ENCODE data around the gene RNPS1.
A peak's percentile ranks its signal among the peaks of the same experiment; 100 is the strongest.

RNPS1 gene

GRCh38 chr16:2267913-2268666 lies at the start of gene RNPS1:
Gene RNPS1, minus strand, starts transcription at chr16:2268126. Its CDS starts 3,483 bp downstream, at chr16:2264643.
- peak; percentile 93 to 95 for DNase-seq

DNA sequence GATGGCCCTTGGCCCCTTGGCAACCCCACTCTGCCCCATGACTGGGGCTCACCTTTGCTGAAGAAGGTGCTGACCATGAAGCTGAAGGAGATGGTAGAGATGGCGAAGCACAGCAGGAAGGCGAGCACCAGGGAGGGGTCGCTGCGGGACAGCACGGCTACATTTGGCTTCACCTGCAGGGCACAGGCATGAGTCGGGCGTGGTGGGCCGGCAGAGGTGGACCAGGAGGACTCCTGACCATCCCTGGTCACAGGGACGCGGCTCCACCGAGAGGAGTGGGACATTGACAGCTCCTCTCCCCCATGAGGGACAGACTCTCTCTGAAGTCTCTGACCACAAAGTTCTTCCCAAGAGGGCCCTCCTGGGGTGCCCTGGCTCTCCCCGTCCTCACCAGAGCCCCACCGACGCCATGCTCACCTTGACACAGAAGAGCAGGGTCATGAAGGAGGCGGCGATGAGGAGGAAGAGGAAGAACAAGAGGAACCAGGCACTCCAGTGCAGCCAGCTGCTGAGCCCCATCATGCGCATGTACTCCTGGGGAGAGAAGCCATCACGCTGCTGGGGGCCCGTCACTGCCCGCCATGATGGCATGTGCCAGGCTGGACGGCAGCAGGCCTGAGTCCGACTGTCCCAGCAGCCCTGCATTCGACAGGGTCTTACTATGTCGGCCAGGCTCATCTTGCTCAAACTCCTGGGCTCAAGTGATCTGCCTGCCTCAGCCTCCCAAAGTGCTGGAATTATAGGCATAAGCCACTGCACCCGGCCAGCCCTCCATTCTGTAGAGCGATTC lies 49.5 kb upstream of the RNPS1 start:
- no peak for DNase-seq

DNA sequence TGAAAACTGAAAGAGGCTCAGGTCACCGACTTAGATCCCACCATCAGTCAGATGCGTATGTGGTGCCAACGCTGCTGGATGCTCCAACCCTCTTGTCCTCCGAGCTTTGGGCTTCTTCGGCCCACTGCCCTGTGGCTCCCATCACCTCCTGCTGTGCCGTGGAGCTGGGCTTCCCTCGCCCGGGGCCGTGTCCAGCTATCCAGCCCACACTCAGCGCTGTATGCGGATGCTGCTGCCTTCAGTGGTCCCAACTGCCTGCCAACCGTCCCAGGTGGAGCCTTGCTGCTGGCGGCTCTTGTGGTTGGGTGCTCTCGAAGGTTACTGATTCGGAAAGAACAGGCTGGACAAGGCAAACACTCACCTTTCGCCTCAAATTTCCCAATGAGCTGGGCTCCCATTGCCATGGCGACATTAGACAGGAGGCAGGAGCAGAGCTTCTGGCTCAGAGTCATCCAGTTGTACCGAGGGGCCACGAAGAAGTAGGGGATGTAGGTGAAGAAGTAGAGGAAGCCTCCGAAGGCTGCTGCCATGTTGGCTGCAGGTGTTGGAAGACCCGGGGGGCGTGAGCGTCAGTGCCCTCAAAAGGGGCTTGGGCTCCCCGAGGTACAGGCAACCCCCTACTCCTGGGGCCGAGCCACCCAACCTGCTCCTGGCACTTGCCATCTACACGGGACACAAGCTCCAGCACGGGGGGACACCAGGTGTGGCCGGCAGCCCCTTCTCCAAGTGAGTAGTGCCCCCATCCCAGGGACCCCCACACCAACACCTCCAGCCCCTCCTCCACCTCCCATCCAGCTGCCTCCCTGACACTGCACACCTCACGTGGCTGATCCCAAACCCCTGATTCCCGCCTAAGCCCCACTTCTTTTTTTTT lies 40.4 kb upstream of the RNPS1 start:
- DNase-seq, result no peak

GRCh38 chr16:2299915-2300192 lies 31.9 kb upstream of the RNPS1 start:
- DNase-seq, result no peak

GRCh38 chr16:2299121-2299914 lies 31.4 kb upstream of the RNPS1 start:
- DNase-seq, result no peak

DNA sequence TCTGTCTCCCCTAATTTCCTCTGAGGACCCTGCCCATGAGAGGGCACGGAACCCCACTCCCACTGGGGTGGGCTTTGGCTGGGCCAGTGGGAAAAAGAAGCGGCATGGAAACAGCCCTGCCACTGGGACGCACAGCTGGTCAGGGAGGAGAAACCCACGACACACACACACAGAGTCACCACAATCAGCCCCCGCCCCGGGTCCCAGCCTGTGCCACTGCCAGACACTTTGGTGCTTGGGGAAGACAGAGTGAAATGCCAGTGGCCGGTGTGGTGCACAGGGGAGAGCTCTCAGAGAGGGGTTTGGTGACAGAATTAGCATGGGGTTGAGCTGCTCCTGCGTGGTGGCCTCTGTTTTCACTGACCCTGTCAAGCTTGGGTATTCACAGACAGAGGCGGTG lies 30.7 kb upstream of the RNPS1 start:
- DNase-seq, result no peak

DNA sequence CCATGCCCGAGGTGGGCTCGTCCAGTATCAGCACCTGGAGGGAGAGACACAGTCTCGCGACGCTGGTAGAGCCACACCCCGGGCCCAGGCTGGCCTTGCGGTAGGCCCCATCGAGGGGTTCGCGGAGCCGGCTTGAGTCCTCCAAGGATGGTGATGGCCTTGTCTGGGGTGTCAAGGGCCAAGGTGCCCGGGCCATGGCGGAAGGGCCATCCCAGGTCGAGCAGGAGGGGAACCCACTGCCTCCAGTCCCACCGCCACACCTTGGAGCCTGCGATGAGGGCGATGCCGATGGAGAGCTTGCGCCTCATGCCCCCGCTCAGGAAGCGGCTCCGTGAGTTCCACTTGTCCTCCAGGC lies 29.6 kb upstream of the RNPS1 start:
- DNase-seq, result no peak

DNA sequence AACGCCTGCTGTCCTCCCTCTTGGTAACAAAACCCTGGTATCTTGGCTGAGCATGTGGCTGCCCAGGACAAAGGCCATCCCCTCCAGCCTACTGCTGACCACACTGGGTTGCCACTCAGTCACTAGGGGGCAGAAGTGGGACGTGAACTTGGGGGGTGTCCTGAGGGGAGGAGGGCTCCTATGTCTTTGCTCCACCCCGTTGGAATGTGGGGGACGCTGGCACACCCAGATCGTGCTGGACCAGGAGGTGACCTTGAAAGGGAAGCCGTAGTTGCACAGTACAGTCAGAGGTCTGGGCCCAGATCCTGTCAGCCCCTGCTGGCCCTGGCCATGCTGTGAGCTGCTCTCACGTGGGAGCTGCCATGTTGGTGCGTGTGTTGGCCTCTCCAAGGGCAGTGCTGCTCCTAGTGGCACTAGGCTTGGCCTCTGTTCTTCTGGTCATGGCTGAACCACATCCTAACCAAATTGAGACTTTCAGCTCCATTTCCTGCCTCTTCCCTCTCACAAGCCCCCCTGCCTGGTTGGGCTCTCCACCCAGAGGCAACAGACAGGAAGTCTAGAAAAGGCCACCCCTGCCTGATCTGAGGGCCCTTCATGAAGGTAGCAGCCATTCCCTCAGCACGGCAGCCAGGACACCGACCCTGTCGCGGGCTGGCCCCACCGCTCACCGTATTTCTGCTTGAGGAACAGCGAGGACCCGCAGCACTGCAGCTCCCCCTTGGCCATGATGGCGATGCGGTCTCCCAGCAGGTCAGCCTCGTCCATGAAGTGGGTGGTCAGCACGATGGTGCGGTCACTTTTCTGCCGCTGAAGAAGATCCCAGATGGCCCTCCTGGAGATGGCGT lies 29.0 kb upstream of the RNPS1 start:
- peak; percentile 16 to 26 for DNase-seq

DNA sequence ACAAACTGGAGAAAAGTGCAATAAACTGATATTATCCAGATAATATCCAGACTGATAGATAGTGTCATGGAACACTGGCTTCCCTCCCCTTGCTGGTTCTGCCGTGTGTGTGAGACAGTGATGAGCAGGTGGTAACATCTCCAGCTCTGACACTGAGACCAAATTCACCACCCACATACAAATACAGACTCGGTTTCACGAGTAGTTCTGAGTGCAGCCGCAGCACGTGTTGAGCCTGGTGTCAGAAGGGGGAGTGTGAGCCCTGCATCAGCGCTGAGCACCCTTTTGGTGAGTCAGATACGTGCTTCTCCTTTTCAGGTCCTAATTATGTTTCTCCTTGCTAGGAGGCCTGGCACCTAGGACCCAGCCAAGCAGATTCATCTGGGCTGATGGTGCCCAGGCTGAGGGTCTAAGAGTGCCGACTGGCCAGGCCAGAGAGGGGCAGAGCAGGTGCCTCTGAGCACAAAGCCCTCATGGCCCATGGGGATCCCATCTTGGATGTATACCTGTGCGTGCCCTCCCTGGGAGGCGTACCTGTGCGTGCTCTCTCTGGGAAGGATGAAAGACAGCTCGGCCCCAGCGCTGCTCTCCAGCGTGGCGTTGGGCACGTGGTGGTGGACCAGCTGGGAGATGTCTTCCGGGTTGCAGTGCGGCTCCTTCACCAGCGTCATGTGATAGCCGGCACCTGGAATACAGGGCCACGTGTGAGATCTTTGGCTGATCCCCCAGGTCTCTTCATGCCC lies 27.3 kb upstream of the RNPS1 start:
- DNase-seq, result no peak

GRCh38 chr16:2292221-2292620 lies 24.3 kb upstream of the RNPS1 start:
- no peak for DNase-seq

DNA sequence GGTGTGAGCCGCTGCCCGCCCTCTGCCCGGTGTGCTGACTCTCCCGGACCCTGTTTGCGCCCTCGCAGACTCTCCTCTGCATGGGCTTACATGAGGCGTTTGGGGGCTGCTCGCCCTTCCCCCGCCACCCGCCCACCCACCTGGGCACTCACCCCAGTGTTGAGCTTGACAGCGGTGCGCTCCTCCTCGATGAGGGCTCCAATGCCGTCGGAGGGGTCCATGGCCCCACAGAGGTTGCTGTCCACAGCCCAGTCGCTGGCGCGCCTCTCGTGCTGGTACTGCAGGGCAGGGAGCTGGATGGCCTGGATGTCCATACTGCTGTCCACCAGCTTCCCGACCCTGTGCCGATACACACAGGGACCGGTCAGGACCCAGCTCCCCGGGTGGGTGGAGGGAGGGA lies 21.4 kb upstream of the RNPS1 start:
- DNase-seq, result no peak

- peak; percentile 48 to 89 for DNase-seq
These were observed 20.8 kb upstream of the RNPS1 start for GRCh38 chr16:2288726-2289125.

DNA sequence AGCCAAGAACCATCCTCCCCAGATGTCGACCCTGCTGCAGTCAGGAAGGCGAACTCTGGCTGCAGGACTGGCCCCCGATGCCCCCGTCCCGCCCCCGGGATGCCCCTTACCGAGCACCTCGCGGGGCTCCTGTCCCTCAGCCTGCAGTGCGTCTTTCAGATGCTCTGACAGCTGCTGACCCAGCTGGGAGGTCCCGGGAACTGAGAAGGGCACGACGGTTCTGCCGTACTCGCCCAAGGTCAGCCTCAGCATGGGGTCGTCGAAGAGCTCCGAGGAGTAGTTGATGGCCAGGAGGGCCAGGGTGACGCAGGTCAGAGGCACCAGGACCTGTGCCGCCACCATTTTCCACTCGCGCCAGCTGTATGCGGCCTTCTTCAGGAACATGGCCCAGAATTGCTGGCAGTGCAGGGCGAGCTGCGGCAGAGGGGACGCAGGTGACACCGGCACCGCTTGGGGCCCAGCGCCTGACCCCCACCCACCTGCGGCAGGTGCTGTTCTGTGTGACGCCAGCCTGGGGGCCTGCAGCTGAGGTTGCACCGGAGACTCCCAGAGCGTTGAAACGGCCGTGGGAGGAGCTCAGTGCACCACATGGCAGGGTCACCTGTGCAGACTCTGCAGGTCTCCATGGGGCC lies 20.1 kb upstream of the RNPS1 start:
- DNase-seq, result no peak

GRCh38 chr16:2286550-2286949 lies 18.6 kb upstream of the RNPS1 start:
- DNase-seq, result no peak

GRCh38 chr16:2285731-2286191 lies 17.8 kb upstream of the RNPS1 start:
- no peak for DNase-seq

DNA sequence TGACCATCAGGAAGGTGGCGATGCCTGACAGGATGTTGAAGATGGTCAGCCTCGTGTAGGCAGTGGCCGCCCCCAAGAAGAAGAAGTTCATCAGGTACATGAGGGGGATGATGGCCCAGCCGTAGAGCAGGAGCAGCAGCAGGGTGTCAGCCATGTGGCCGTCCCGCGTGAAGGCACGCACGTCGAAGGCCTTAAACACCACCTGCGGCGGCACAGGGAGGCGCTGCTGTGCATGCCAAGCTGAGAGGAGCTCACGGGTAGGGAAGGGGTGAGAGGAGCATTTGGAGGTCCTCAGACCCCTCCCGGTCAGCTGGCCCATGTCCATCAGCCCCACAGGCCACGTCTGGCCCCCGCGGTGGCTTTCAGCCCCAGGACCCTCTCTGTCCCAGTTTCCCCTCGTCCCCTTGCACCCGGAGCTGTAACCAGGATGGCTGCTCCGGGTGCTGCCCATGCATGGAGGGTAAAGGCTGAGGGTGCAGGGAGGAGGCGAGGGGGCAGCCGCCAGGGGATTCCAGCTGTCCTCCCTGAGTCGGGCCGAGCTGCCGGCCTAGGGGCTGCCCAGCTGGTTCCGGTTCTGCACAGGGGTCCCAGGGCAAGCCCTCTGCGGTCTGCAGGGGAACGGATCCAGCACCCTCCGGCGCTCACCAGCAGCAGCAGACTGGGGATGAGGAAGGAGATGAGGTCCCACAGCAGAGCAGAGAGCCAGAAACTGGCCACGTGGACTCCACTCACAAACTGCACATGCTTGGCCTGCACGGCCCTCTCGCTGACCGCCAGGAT lies 17.1 kb upstream of the RNPS1 start:
- no peak for DNase-seq

DNA sequence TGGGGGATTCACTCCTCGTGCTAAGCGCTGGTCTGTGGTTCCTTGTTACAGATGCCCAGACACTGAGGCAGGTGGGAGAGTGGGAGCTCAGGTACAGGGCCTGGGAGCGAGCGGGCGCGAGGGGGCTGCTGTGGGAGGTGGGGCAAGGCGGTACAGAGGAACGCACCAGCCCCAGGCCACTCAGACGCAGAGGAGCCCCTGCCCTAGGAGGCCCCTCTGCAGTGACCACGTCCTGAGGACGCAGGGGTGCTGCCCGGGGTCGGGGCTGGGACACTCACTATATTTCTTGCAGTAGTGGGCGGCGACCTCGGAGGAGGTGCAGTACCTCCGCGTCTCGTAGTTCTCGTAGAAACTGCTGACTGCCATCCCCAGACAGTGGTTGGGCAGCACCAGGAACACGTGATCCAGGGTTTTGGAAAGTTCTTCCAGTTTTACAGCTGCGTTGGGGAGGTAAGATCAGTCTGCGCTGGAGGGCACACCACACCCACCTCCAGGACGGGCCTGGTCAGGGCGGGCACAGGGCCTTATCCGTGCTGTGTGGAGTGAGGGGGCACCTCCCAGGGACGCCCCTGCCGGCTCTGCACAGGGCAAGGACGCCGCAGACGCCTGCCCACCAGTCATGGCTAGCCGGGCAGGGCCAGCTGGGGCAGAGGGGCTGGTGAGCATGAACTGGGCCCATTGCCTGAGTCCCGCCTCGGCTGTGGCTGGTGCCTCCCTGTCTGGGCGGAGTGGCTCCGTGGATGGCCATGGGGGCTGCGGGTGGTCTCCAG lies 16.3 kb upstream of the RNPS1 start:
- no peak for DNase-seq

DNA sequence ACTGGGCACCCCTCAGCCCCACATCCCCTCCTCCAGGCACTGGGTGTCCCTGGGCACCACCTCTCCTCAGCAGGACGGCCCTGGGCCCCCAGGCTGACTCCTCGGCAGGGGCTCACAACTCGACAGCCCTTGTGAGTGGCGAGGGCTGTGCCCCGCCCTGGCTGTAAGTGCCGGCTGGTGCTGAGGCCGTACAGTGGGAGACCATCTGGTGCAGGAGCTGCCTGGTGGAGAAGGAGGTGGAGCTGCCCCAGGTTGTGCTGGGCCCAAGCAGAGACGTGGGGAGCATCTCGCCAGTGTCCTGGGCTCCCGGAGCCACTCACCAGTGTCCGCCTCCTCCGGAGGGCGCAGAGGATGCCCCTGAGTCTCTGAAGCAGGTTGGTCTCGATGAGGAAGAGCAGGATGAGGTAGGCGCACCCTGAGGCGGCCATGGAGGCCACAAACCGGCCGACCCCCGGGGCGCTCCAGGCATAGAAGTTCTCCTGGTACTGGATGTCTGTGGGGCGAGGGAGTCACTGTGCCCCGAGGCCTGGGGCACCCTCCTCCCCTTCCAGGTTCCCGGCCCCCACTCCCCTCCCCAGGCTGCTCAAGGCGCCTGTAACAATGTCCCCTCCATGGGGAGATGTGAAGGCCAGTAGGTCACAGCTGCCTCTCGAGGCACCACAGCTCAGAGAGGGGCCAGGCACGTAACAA lies 15.1 kb upstream of the RNPS1 start:
- DNase-seq, result peak; percentile 88 to 96
